Measurements from ENCODE around the gene ZNF221. TPM values are rescaled to one million over a fixed set of nuclear protein-coding genes. Genes with fewer than 3 reads are reported as not detected.
"Not testable (repeated sequence)": the region's sequence is repeated elsewhere in the genome, so short reads cannot be mapped to it uniquely, and the experiment has no call there.

The ZNF221 gene
- polyA plus RNA-seq, 1 donor (not counting 4 experiments of a cell fraction or from before 2014, with no cell fraction given), result 1.5 TPM

DNA sequence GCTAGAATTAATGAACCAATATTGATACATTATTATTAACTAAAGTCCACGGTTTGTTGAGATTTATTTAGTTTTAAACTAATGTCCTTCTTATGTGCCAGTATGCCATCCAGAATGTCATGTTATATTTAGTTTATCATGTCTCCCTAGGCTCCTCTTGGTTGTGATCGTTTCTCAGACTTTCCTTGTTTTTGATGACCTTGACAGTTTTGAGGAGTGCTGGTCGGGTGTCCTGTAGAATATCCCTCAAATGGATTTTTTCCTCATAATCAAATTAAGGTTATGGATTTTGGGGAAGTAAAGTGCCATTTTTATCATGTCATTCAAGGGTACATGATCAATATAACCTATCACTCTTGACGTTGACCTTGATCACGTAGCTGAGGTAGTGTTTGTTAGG, 9.8 kb upstream of the ZNF221 start:
- Histone ChIP-seq H4K20me1 (ENCODE audit: control insufficient read depth, extremely low read depth, insufficient read depth, low read length) (no peaks in the 10 kb centered on the region), H3K9me1 (ENCODE audit: control insufficient read depth, extremely low read depth, insufficient read depth, low read length) (no peaks in the 10 kb centered on the region), H3K9me3 (ENCODE audit: control insufficient read depth, low read depth, low read length) (no peaks in the 10 kb centered on the region), H3K36me3 (ENCODE audit: control insufficient read depth in 2 of 2, extremely low read depth in 1 of 2, insufficient read depth in 2 of 2, low read length in 2 of 2) (no peaks in the 10 kb centered on the region), H3K9ac (ENCODE audit: control insufficient read depth, extremely low read depth, insufficient read depth, low read length) (no peak overlapping the region), H3K4me3 (ENCODE audit: control insufficient read depth in 2 of 3, extremely low read depth in 1 of 3, insufficient read depth in 2 of 3, low read depth in 1 of 3, low read length in 3 of 3) (no peak overlapping the region), H2AFZ (ENCODE audit: control insufficient read depth, low read length) (no peak overlapping the region), H3K79me2 (ENCODE audit: control insufficient read depth, insufficient read depth, low read length) (no peaks in the 10 kb centered on the region), H3K4me1 (ENCODE audit: control insufficient read depth, extremely low read depth, insufficient read depth, low read length) (no peaks in the 10 kb centered on the region), H3K27me3 (ENCODE audit: control insufficient read depth, extremely low read depth, insufficient read depth, low read length) (no peaks in the 10 kb centered on the region), H3K4me2 (ENCODE audit: control insufficient read depth, extremely low read depth, insufficient read depth, low read depth, low read length) (no peak overlapping the region), H3K27ac (ENCODE audit: control insufficient read depth, insufficient read depth, low read length) (no peak overlapping the region)
- DNase-seq (ENCODE audit: low read depth, low spot score) (no peak), FAIRE-seq (no peak)
- dilution Hi-C loops (cut with MboI; ENCODE audit: extremely low pct_ligation_motif_present, low sequenced_read_pairs), result no loop called here
- TF ChIP-seq EZH2 (IDR thresholded peaks at IDR 0.05; ENCODE audit: low read length), result no peak
- TF ChIP-seq, protein P1, sequence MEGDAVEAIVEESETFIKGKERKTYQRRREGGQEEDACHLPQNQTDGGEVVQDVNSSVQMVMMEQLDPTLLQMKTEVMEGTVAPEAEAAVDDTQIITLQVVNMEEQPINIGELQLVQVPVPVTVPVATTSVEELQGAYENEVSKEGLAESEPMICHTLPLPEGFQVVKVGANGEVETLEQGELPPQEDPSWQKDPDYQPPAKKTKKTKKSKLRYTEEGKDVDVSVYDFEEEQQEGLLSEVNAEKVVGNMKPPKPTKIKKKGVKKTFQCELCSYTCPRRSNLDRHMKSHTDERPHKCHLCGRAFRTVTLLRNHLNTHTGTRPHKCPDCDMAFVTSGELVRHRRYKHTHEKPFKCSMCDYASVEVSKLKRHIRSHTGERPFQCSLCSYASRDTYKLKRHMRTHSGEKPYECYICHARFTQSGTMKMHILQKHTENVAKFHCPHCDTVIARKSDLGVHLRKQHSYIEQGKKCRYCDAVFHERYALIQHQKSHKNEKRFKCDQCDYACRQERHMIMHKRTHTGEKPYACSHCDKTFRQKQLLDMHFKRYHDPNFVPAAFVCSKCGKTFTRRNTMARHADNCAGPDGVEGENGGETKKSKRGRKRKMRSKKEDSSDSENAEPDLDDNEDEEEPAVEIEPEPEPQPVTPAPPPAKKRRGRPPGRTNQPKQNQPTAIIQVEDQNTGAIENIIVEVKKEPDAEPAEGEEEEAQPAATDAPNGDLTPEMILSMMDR (optimal IDR thresholded peaks at IDR 0.05 in 1 of 3, IDR thresholded peaks at IDR 0.05 in 1 of 3, conservative IDR thresholded peaks at IDR 0.05 in 1 of 3; ENCODE audit: extremely low read depth in 1 of 3, insufficient read depth in 2 of 3, low read length in 3 of 3), result no peak

DNA sequence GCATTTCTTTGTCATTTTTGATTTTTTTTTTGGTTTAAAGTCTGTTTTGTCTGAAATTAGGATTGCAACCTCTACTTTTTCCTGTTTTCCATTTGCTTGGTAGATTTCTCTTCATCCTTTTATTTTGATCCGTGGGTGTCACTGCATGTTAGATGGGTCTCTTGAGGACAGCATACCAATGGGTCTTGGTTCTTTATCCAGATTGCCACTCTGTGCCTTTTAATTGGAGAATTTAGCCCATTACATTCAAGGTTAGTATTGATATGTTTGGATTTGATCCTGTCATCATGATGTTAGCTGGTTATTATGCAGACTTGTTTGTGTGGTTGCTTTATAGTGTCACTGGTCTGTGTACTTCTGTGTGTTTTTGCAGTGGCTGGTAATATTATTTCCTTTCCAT, 3.6 kb upstream of the ZNF221 start:
- H3K9me3 ChIP-seq (ENCODE audit: control insufficient read depth, low read depth, low read length); H3K27ac ChIP-seq (ENCODE audit: control insufficient read depth, insufficient read depth, low read length); H3K27me3 ChIP-seq (ENCODE audit: control insufficient read depth, extremely low read depth, insufficient read depth, low read length); H2AFZ ChIP-seq (ENCODE audit: control insufficient read depth, low read length); H3K4me3 ChIP-seq (ENCODE audit: control insufficient read depth in 2 of 3, extremely low read depth in 1 of 3, insufficient read depth in 2 of 3, low read depth in 1 of 3, low read length in 3 of 3); H4K20me1 ChIP-seq (ENCODE audit: control insufficient read depth, extremely low read depth, insufficient read depth, low read length); H3K9ac ChIP-seq (ENCODE audit: control insufficient read depth, extremely low read depth, insufficient read depth, low read length); dilution Hi-C loops (cut with MboI; ENCODE audit: extremely low pct_ligation_motif_present, low sequenced_read_pairs); H3K4me1 ChIP-seq (ENCODE audit: control insufficient read depth, extremely low read depth, insufficient read depth, low read length); H3K79me2 ChIP-seq (ENCODE audit: control insufficient read depth, insufficient read depth, low read length); H3K36me3 ChIP-seq (ENCODE audit: control insufficient read depth in 2 of 2, extremely low read depth in 1 of 2, insufficient read depth in 2 of 2, low read length in 2 of 2); DNase-seq (ENCODE audit: low read depth, low spot score); H3K4me2 ChIP-seq (ENCODE audit: control insufficient read depth, extremely low read depth, insufficient read depth, low read depth, low read length); H3K9me1 ChIP-seq (ENCODE audit: control insufficient read depth, extremely low read depth, insufficient read depth, low read length); FAIRE-seq: not testable (repeated sequence)

DNA sequence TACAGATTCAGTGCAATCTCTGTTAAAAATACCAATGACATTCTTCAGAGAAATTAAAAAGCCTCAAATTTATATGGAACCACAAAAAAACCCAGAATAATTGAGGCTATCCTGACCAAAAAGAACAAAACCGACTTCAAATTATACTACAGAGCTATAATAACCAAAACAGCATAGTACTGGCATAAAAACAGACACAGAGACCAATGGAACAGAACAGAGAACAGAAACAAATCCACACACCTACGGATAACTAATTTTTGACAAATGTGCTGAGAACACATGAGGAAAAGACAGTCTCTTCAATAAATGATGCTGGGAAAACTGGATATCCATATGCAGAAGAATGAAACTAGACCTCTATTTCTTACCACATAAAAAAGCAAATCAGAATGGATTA, 1.2 kb upstream of the ZNF221 start:
- H3K36me3 ChIP-seq (ENCODE audit: control insufficient read depth in 2 of 2, extremely low read depth in 1 of 2, insufficient read depth in 2 of 2, low read length in 2 of 2); H3K27me3 ChIP-seq (ENCODE audit: control insufficient read depth, extremely low read depth, insufficient read depth, low read length); H2AFZ ChIP-seq (ENCODE audit: control insufficient read depth, low read length); dilution Hi-C loops (cut with MboI; ENCODE audit: extremely low pct_ligation_motif_present, low sequenced_read_pairs); H3K9ac ChIP-seq (ENCODE audit: control insufficient read depth, extremely low read depth, insufficient read depth, low read length); H4K20me1 ChIP-seq (ENCODE audit: control insufficient read depth, extremely low read depth, insufficient read depth, low read length); FAIRE-seq; H3K9me3 ChIP-seq (ENCODE audit: control insufficient read depth, low read depth, low read length); H3K4me3 ChIP-seq (ENCODE audit: control insufficient read depth in 2 of 3, extremely low read depth in 1 of 3, insufficient read depth in 2 of 3, low read depth in 1 of 3, low read length in 3 of 3); DNase-seq (ENCODE audit: low read depth, low spot score); H3K4me1 ChIP-seq (ENCODE audit: control insufficient read depth, extremely low read depth, insufficient read depth, low read length); H3K27ac ChIP-seq (ENCODE audit: control insufficient read depth, insufficient read depth, low read length); H3K9me1 ChIP-seq (ENCODE audit: control insufficient read depth, extremely low read depth, insufficient read depth, low read length); H3K79me2 ChIP-seq (ENCODE audit: control insufficient read depth, insufficient read depth, low read length); H3K4me2 ChIP-seq (ENCODE audit: control insufficient read depth, extremely low read depth, insufficient read depth, low read depth, low read length): not testable (repeated sequence)

Data from keratinocyte (primary cell).